Measurements from ENCODE around the gene KRT82. TPM values are rescaled to one million over a fixed set of nuclear protein-coding genes. Genes with fewer than 3 reads are reported as not detected.

Gene KRT82
- total and polyA plus RNA-seq, 8 donors: not detected

- no peak for TF ChIP-seq CTCF (IDR thresholded peaks at IDR 0.05)
- no peak overlapping the region for H3K4me3 ChIP-seq
- FAIRE-seq (no peak), DNase-seq (peak in 4 of 6 donors; percentile 39 to 83 (median 68)), ATAC-seq (peak; percentile 20 to 65 (median 46))
- no peaks in the 10 kb centered on the region for H3K9me3 ChIP-seq
- intact Hi-C loops (cut with DNase I): no loop called here
- no peak overlapping the region for H3K27ac ChIP-seq
- H3K27me3 ChIP-seq: no peaks in the 10 kb centered on the region
- WGBS, 2 donors: 21% methylated on average over 9 of the region's 9 CpGs
- H3K4me1 ChIP-seq: peaks cover 8 to 15% (median 12%) of the 10 kb centered on the region in 3 donors
- H3K36me3 ChIP-seq: no peaks in the 10 kb centered on the region
Observed at GRCh38 chr12:52351196-52352059, 54.7 kb downstream of the KRT82 start.

GRCh38 chr12:52350786-52351185 lies 55.3 kb downstream of the KRT82 start:
- H3K36me3 ChIP-seq: no peaks in the 10 kb centered on the region
- H3K9me3 ChIP-seq: no peaks in the 10 kb centered on the region
- H3K4me1 ChIP-seq: peaks cover 14 to 21% (median 19%) of the 10 kb centered on the region in 3 donors
- intact Hi-C loops (cut with DNase I): no loop called here
- no peaks in the 10 kb centered on the region for H3K27me3 ChIP-seq
- TF ChIP-seq CTCF (IDR thresholded peaks at IDR 0.05): no peak
- DNase-seq (no peak), ATAC-seq (no peak), FAIRE-seq (no peak)
- no peak overlapping the region for H3K4me3 ChIP-seq
- no peak overlapping the region for H3K27ac ChIP-seq
- WGBS, 2 donors: 95 to 99% methylated on average over 5 of the region's 5 CpGs

- Histone ChIP-seq H3K36me3 (no peaks in the 10 kb centered on the region), H3K27me3 (no peaks in the 10 kb centered on the region), H3K4me1 (peaks cover 17 to 23% (median 19%) of the 10 kb centered on the region in 3 donors), H3K27ac (no peak overlapping the region), H3K9me3 (no peaks in the 10 kb centered on the region), H3K4me3 (no peak overlapping the region)
- intact Hi-C loops (cut with DNase I): no loop called here
- no peak for TF ChIP-seq CTCF (IDR thresholded peaks at IDR 0.05)
- no peak for DNase-seq
- no peak for ATAC-seq
- FAIRE-seq: no peak
- WGBS, 2 donors: 89 to 91% methylated on average over 8 of the region's 8 CpGs
Observed at GRCh38 chr12:52350021-52350620, 56.0 kb downstream of the KRT82 start.

GRCh38 chr12:52349196-52349595 lies 56.9 kb downstream of the KRT82 start:
- H3K27ac ChIP-seq: no peak overlapping the region
- no peaks in the 10 kb centered on the region for H3K27me3 ChIP-seq
- H3K4me1 ChIP-seq: peaks cover 19 to 23% (median 22%) of the 10 kb centered on the region in 3 donors
- FAIRE-seq (no peak), DNase-seq (no peak), ATAC-seq (no peak)
- H3K36me3 ChIP-seq: no peaks in the 10 kb centered on the region
- intact Hi-C loops (cut with DNase I): no loop called here
- no peak overlapping the region for H3K4me3 ChIP-seq
- no peaks in the 10 kb centered on the region for H3K9me3 ChIP-seq
- TF ChIP-seq CTCF (IDR thresholded peaks at IDR 0.05): no peak
- WGBS, 2 donors: 76 to 79% methylated on average over 6 of the region's 6 CpGs
